Thyroid gland (tissue), 4 donors: Measurements from ENCODE around the gene POFUT2.

Source experiments
- CTCF ChIP-seq, 6 experiments: fragments of 200-600 bp in 3 of 6; fragments of 450-650 bp in 3 of 6; sonication (generic) in 3 of 6; IDR thresholded peaks; one replicate each; pipeline ENCODE4 v1.5.1; 2016 to 2019; ENCODE audit warnings: antibody characterized with exemption in 6 of 6, mild to moderate bottlenecking in 2 of 6, inconsistent platforms in 1 of 6, moderate library complexity in 1 of 6
- POLR2A ChIP-seq, 2 donors: fragments of 450-650 bp; IDR thresholded peaks; one replicate each; pipeline ENCODE4 v1.6.1; 2017; ENCODE audit warnings: antibody characterized with exemption in 2 of 2, mild to moderate bottlenecking in 2 of 2, moderate library complexity in 1 of 2

- no peak for TF ChIP-seq CTCF (IDR thresholded peaks at IDR 0.05)
- TF ChIP-seq POLR2A (IDR thresholded peaks at IDR 0.05), result no peak
Measured at GRCh38 chr21:45237401-45237800, 50.3 kb downstream of the POFUT2 start.
